Right hindlimb (tissue), 1 donor: ENCODE measurements around the gene ICAM5.
"Not testable (repeated sequence)": the region's sequence is repeated elsewhere in the genome, so short reads cannot be mapped to it uniquely, and the experiment has no call there.

Experiments
- DNase-seq: peaks from one replicate; pipeline ENCODE4 v3.0.0-alpha.2; 2018

Gene ICAM5, protein sequence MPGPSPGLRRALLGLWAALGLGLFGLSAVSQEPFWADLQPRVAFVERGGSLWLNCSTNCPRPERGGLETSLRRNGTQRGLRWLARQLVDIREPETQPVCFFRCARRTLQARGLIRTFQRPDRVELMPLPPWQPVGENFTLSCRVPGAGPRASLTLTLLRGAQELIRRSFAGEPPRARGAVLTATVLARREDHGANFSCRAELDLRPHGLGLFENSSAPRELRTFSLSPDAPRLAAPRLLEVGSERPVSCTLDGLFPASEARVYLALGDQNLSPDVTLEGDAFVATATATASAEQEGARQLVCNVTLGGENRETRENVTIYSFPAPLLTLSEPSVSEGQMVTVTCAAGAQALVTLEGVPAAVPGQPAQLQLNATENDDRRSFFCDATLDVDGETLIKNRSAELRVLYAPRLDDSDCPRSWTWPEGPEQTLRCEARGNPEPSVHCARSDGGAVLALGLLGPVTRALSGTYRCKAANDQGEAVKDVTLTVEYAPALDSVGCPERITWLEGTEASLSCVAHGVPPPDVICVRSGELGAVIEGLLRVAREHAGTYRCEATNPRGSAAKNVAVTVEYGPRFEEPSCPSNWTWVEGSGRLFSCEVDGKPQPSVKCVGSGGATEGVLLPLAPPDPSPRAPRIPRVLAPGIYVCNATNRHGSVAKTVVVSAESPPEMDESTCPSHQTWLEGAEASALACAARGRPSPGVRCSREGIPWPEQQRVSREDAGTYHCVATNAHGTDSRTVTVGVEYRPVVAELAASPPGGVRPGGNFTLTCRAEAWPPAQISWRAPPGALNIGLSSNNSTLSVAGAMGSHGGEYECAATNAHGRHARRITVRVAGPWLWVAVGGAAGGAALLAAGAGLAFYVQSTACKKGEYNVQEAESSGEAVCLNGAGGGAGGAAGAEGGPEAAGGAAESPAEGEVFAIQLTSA

GRCh38 chr19:10289836-10290356 is at the start of gene ICAM5:
ICAM5 (plus strand) TSS chr19:10289952; CDS start chr19:10290044, 92 bp downstream.
- no peak for DNase-seq

- not testable (repeated sequence) for DNase-seq
Measured at GRCh38 chr19:10241826-10242449, 47.8 kb upstream of the ICAM5 start.

DNA sequence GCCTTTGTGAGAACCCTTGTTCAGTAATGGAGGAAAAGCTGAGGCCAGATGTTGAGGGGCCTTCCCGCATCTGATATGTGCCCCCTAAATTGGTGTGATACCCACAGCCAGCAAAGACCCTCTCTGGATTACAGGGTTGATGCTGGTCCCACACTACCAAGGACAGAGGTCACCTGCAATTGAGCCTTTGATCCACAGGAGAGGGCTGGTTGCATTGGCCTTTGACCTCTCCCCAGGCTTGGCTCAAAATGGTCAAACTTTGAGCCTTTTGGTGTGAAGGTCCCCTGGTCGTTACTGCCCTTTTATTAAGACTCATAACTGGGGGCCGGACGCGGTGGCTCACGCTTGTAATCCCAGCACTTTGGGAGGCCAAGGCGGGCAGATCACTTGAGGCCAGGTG is 46.1 kb upstream of the ICAM5 start:
- DNase-seq: no peak

- no peak for DNase-seq
Measured at GRCh38 chr19:10245189-10245939, 44.4 kb upstream of the ICAM5 start.

GRCh38 chr19:10246511-10246910 is 43.2 kb upstream of the ICAM5 start:
- DNase-seq: no peak

DNA sequence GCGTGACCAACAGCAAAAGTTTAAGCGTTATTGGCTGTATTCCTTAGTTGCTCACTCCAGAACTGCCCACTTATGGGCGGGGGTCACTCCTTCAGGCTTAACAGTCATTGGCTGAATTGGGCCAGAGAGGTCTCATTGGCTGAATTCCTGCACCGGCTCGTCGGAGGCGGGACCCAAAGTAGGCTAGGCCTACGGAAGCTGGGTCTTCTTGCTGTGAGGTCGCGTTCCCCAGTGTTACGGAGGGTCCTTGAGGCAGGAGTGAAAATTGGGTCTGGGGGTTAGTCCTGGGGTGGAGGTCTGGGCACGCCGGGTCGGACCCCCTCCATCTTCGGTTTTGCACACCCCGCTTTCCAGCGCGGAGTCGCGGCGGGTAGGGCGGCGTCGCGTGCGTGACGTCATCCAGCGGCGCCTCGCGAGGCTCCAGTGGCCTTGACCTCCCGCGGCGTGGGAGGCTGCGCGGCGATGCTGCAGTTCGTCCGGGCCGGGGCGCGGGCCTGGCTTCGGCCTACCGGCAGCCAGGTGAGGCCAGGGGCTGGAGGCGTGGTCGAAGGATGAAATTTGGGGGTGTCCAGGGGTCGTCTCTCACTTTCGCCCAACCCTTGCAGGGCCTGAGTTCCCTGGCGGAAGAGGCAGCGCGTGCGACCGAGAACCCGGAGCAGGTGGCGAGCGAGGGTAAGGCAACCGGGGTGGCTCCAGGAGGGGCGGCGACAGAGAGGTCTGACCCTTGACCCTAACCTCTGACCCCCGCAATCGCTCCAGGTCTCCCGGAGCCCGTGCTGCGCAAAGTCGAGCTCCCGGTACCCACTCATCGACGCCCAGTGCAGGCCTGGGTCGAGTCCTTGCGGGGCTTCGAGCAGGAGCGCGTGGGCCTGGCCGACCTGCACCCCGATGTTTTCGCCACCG is 37.7 kb upstream of the ICAM5 start, which contains the start of gene MRPL4:
Gene MRPL4 (plus strand): TSS at position 423 of the 903 bp plus-strand sequence. CDS start 40 bp downstream, at position 463.
- peak; percentile 98 for DNase-seq

GRCh38 chr19:10252707-10253106 is 37.0 kb upstream of the ICAM5 start:
- DNase-seq: no peak

DNA sequence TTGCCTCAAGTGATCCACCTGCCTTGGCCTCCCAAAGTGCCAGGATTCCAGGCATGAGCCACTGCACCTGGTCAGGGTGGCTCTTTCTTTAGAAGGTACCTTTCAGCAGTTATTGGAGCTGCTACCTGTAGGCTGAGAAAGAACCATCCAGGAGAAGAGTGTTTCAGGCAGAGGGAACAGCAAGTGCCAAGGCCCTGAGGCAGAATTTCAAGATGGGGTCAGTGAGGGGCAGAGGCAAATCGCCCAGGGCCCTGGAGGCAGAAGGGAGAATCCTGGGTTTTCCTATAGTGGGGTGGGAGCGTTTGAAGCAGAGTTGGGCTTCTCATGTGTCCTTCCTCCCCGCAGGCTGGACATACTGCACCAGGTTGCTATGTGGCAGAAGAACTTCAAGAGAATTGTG is 35.5 kb upstream of the ICAM5 start:
- DNase-seq: no peak

DNA sequence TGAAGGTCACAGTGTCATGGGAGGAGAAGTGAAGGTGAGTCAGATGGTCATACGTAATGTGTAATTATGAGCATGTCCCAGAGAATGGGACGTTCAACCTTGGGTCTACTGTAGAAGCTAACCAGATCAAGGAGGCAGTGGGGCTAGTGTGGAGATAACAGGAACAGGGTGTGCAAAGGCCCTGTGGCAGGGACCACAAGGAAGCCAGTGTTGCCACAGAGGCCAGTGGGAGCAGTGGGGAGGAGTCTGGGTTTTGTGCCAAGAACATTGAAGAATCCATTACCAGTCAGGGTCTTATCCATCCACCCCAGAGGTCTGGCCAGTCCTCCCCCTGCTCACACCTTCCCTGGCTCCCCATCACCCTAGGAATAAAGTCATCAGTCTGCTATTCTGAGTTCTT is 34.4 kb upstream of the ICAM5 start:
- no peak for DNase-seq

DNA sequence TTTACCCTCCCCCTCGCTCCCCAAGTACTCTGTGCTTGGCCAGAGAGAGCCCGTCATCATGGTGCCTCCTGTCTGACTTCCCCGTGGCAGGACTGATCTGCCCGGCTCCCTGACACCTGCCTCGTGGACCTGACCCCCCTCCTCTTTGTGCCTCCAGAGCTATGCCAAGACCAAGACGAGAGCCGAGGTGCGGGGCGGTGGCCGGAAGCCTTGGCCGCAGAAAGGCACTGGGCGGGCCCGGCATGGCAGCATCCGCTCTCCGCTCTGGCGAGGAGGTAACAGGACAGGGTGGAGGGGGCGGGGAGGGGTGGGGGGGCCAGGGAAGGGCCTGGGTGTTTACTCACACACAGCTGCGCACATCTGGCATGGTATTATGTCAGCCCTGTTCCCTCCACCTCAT is 33.2 kb upstream of the ICAM5 start:
- DNase-seq: no peak

GRCh38 chr19:10256970-10257615 is 32.7 kb upstream of the ICAM5 start:
- no peak for DNase-seq

DNA sequence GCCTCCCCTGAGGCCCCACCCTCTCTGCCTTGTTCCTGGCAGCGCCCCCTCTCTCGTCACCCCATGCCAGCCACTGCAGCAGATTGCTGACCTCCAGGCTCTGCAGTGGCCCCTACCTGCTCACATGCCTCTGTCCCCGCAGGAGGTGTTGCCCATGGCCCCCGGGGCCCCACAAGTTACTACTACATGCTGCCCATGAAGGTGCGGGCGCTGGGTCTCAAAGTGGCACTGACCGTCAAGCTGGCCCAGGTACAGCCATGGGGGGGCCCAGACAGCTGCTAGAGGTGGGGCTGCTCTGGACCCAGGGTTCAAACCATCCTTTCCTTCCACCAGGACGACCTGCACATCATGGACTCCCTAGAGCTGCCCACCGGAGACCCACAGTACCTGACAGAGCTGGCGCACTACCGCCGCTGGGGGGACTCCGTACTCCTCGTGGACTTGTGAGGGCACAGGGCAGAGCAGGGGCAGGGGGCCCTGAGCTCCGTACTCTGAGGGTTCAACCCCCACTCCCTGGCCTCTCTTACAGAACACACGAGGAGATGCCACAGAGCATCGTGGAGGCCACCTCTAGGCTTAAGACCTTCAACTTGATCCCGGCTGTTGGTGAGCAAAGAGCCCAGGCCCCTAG is 31.6 kb upstream of the ICAM5 start:
- DNase-seq: no peak

DNA sequence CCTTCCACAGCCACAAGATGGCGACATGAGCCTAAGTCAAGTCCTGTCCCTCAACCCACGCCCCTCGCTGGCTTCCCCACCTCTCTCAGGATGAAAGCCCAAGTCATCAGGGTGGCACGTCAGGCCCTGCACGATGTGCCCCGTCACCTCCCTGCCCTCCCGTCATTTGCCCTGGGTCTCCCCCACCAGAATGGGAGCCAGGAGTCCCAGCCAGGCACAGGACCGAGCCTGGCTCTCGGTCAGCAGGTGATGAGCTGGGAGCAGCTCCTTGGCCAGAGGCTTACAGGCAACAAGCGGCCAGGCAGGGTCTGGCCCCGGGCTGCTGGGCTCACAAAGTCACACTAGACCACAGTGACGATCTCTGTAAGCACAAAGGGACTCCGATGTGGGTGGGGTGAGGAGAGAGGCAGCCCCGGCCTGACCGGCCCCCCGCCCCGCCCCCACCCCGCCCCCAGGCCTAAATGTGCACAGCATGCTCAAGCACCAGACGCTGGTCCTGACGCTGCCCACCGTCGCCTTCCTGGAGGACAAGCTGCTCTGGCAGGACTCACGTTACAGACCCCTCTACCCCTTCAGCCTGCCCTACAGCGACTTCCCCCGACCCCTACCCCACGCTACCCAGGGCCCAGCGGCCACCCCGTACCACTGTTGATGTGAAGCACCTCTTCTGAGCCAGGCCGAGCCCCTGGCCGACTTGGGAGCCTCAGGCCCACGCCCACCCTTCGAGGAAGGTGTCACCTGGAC is 30.4 kb upstream of the ICAM5 start:
- peak; percentile 87 for DNase-seq

DNA sequence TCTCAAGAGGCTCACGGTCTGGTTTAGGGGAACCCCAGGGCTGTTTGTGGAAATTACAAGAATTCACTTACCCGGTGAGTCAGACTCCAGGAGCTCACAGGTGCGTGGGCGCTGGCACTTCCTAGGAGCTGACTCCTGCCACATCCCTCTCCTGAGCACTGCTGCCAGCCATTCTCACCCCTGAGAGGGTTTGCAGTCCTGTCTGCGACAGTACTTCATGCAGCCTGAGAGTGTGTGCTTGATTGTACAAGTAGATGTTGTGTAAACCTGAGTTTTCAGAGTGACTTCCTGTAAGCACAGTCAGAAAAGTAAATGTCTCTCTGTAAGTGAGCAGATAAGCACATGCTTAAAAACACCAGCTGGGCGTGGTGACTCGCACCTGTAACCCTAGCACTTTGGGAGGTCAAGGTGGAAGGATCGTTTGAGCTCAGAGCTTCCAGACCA is 29.6 kb upstream of the ICAM5 start:
- no peak for DNase-seq

- no peak for DNase-seq
Measured at GRCh38 chr19:10262771-10263170, 27.0 kb upstream of the ICAM5 start.

DNA sequence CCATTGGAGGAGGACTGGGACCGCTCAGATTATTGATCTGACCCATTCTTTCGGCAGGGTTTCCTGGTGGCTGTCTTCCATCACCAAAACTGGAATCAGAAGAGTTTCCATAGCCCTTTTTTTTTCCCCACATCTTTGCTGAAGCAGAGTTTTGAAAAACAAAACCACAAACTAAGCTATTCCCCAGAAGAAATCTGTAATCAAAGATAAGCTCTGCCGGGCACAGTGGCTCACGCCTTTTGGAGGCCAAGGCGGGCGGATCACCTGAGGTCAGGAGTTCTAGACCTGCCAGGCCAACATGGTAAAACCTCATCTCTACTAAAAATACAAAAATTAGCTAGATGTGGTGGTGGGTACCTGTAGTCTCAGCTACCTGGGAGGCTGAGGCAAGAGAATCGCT is 23.0 kb upstream of the ICAM5 start:
- no peak for DNase-seq

- DNase-seq: no peak
Measured at GRCh38 chr19:10268071-10268470, 21.7 kb upstream of the ICAM5 start.

- DNase-seq: peak; percentile 88
Measured at GRCh38 chr19:10269333-10270179, 20.2 kb upstream of the ICAM5 start.
